Activated CD4-positive, alpha-beta T cell treated with anti-CD3 and anti-CD28 coated beads, Interleukin-10, Interleukin-2, amounts not matched to agents 100 ng/mL and 50 ng/mL, durations not matched to agents 16 hours and 8 hours (primary cell): ENCODE data around the gene PPP1R3E.
"Not testable (repeated sequence)": the region's sequence is repeated elsewhere in the genome, so short reads cannot be mapped to it uniquely, and the experiment has no call there.

Experiments used
- DNase-seq: peaks from one replicate; pipeline ENCODE4 v3.0.0-alpha.2; 2020

Gene PPP1R3E

GRCh38 chr14:23297096-23297495, 5.6 kb downstream of the PPP1R3E start:
- no peak for DNase-seq

GRCh38 chr14:23296012-23296777, 6.5 kb downstream of the PPP1R3E start:
- DNase-seq: no peak

- DNase-seq: peak; percentile 63
These were observed 7.7 kb downstream of the PPP1R3E start for GRCh38 chr14:23294734-23295561.

GRCh38 chr14:23286902-23287479, 15.7 kb downstream of the PPP1R3E start:
- no peak for DNase-seq

- DNase-seq: peak; percentile 99
These were observed 16.4 kb downstream of the PPP1R3E start, which contains the start of gene HOMEZ for GRCh38 chr14:23286020-23286901. TSS of gene HOMEZ (minus strand) at chr14:23286132. CDS start at chr14:23285952, 180 bp downstream.

- DNase-seq: no peak
These were observed 17.1 kb downstream of the PPP1R3E start for GRCh38 chr14:23285530-23286019.

GRCh38 chr14:23284654-23285529, 17.8 kb downstream of the PPP1R3E start:
- peak; percentile 53 for DNase-seq

GRCh38 chr14:23281247-23281646, 21.4 kb downstream of the PPP1R3E start:
- DNase-seq: no peak

GRCh38 chr14:23277928-23278327, 24.7 kb downstream of the PPP1R3E start:
- DNase-seq: not testable (repeated sequence)

GRCh38 chr14:23277189-23277588, 25.5 kb downstream of the PPP1R3E start:
- DNase-seq: no peak

GRCh38 chr14:23275412-23275811, 27.2 kb downstream of the PPP1R3E start:
- no peak for DNase-seq

GRCh38 chr14:23269193-23269592, 33.5 kb downstream of the PPP1R3E start:
- no peak for DNase-seq

- DNase-seq: not testable (repeated sequence)
These were observed 41.8 kb downstream of the PPP1R3E start for GRCh38 chr14:23260849-23261248.

GRCh38 chr14:23259426-23259825, 43.2 kb downstream of the PPP1R3E start:
- DNase-seq: no peak

GRCh38 chr14:23258256-23258655, 44.4 kb downstream of the PPP1R3E start:
- no peak for DNase-seq

GRCh38 chr14:23252420-23253333, 50.0 kb downstream of the PPP1R3E start:
- DNase-seq: no peak

- no peak for DNase-seq
These were observed 50.7 kb downstream of the PPP1R3E start for GRCh38 chr14:23252006-23252405.

GRCh38 chr14:23249824-23250223, 52.8 kb downstream of the PPP1R3E start:
- DNase-seq: no peak

- DNase-seq: no peak
These were observed 54.1 kb downstream of the PPP1R3E start for GRCh38 chr14:23248601-23249000.
